ENCODE data around the gene SEC61A2.
"Not testable (repeated sequence)": the region's sequence is repeated elsewhere in the genome, so short reads cannot be mapped to it uniquely, and the experiment has no call there.

SEC61A2 gene

DNA sequence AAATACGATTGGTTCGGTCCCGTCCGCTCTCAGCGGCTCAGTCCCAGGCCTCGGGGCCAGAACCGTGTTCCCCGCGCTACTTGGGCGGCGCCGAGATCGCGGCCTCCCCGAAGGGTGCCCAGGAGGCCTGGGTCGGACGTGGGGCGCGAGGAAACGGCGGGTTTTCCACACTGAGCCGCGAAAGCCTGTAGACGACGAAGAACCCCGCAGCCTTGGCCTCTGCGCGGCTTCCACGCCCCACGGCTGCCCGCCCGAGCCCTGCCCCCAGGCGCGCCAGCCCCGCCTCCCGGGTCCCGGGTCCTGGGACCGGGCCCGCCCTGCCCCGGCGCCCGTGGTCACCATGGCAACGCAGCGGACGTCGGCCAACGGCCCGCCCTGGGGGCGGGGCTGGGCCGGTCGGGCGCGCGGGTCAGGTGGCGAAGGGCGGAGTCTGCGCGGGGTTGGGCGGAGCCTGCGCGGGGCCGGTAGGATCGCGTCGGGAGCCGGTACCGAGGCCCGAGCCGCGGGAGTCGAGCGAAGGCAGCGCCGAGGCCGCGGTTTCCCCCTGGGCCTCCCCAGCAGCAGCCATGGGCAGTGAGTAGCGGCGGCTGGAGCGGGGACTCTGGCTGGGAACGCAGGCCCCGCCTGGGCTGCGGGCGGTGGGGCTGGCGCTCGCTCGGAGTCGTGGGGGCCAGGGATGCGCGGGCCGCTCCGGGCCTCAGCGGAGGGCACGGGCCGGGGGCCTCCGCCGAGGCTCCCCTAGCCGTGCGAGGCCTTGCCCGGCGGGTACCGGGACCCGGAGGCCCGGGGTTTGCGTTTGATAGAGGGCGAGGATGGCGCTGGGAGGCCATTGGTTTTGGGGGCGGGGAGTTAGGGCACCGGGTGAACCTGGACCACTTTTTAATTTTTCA is at the start of gene SEC61A2:
SEC61A2 (plus strand) TSS at position 456 of the 890 bp plus-strand sequence; CDS start at position 567, 111 bp downstream.
- peak; percentile 38 for DNase-seq (ENCODE audit: low read depth)

DNA sequence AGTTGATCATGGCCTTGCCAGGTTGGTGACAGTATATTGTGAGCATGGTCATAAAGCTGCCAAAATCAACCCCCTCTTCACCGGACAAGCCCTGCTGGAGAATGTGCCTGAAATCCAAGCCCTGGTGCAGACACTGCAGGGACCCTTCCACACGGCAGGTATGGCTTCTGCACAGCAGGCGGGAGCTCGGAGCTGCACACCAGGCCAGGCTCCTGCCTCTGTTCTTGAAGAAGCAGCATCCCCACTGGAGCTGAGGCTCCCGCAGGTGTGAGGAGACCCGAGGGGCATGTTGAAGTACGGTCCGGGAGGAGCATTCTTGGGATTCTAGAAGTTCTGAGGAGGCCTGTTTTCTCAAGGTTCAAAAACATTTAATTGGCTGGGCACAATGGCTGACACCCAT is 48.0 kb upstream of the SEC61A2 start:
- no peak for DNase-seq (ENCODE audit: low read depth)

DNA sequence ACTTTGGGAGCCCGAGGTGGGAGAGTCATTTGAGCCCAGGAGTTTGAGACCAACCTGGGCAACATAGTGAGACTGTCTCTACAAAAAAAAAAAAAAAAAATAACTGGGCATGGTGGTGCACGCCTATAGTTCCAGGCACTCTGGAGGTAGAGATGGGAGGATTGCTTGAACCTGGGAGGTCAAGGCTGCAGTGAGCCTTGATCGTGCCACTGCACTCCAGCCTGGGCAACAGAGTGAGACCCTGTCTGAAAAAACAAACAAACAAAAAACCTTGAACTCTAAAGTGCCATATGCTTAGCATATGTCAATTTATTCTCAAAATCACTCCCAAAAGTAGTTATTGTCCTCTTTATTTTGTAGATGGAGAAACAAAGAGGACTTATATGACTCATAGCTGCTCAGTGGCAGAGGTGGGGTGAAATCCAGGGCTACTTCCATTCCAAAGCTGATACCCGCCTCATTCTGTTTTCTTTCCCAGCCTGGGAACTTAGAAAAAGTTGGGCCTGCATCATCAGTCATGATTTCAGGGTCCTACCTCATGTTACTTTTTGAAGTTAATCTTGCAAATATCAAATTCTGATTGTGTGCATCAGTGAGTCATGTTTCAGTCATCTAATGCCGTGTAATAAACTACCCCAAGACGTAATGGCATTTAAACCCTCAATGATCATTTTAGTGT is 47.5 kb upstream of the SEC61A2 start:
- peak; percentile 22 for DNase-seq (ENCODE audit: low read depth)

DNA sequence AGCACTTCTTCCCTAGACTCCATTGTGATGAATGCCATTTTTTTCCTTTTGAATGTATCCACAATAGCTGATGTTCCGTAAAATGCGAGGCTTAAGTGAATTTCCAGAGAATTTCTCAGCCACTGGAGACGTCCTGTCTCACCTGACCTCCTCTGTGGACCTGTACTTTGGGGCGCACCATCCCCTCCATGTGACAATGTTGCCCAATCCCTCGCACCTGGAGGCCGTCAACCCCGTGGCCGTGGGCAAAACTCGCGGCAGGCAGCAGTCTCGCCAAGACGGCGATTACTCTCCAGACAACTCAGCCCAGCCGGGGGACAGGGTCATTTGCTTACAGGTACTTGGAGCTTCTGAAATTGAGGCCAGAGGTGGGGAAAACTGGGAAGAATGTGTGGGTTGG is 40.6 kb upstream of the SEC61A2 start:
- DNase-seq (ENCODE audit: low read depth) = no peak

DNA sequence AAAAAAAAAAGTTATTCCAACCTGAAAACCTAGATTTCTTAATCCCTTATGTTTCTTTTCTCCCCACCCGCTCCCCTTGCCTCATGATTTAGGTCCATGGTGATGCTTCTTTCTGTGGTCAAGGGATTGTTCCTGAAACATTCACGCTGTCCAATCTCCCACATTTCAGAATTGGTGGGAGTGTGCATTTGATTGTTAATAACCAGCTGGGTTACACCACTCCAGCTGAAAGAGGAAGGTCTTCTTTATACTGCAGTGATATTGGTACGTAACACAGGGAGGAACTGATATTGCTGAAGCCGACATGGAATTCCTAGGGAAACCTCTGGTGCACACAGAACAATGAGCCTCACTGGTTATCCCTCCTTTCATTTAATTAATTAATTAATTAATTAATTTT is 38.1 kb upstream of the SEC61A2 start:
- DNase-seq (ENCODE audit: low read depth) = no peak

DNA sequence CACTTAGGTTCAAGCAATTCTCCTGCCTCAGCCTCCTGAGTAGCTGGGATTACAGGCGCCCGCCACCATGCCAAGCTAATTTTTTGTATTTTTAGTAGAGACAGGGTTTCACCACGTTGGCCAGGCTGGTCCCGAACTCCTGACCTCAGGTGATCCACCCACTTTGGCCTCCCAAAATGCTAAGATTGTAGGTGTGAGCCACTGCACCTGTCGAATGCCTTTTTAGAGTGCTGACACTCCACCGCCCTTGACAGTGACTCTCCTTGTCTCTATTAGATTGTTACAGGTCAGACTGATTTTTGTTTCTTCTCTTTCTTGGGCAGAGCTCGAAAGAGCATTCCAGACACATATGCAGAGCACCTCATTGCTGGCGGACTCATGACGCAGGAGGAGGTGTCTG is 32.1 kb upstream of the SEC61A2 start:
- DNase-seq (ENCODE audit: low read depth) = not testable (repeated sequence)

DNA sequence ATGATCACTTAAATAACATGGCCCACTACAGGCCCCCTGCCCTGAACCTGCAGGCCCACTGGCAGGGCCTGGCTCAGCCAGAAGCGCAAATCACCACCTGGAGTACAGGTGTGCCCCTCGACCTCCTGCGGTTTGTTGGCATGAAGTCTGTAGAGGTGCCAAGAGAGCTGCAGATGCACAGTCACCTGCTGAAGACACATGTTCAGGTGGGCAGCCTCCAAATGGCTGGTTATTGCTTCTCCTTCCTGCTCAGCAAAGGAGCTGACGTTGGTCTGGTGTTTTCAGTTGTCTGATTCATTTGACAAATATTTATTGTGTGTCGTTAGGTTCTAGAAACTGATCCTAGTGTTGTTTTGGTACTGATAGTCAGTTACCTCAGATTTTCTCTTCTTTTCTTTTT is 31.7 kb upstream of the SEC61A2 start:
- DNase-seq (ENCODE audit: low read depth) = no peak

DNA sequence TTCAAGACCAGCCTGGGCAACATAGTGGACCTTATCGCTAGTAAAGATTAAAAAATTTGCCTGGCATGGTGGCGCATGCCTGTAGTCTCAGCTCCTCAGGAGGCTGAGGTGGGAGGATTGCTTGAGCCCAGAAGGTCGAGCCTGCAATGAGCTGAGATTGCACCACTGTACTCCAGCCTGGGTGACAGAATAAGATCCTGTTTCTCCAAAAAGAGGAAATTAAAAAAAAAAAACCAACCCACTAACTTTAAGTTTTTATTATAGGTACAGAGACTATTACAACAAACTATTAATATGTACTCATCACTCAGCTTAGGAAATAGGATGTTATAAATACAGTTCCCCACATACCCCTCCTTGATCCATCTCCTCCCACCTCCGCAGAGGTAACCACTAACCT is 30.5 kb upstream of the SEC61A2 start:
- no peak for DNase-seq (ENCODE audit: low read depth)

DNA sequence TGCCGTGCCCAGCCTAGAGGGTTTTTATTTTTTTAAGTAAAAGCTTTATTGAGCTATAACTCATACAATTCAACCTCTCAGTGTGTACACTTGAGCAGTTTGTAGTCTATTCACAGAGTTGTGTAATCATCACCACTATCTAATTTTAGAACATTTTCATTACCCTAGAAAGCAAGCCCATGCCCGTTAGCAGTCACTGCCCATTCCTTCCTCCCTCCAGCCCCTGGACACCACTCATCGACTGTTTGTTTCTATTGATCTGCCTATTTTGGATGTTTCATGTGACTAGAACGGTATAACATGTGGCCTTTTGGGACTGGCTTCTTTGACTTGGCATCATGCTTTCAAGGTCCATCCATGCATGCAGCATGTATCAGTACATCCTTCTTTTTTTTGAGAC is 25.7 kb upstream of the SEC61A2 start:
- no peak for DNase-seq (ENCODE audit: low read depth)

DNA sequence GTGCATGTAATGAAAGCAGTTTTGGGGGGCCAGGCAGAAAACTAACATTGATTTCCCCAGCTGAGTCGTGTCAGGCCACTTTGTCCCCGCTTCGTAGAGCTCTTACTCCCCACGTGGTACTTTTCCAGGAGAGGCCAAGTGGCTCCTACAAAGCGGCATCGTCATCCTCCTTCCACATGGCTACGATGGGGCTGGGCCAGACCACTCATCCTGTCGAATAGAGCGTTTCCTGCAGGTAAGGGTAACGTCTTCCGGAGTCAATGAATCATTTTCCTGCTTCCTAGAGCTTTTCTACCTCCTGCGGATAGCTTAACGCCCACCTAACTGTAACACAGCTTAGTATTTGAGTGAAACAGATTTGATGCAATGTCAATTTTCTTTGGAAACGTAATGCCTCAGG is 21.7 kb upstream of the SEC61A2 start:
- no peak for DNase-seq (ENCODE audit: low read depth)

DNA sequence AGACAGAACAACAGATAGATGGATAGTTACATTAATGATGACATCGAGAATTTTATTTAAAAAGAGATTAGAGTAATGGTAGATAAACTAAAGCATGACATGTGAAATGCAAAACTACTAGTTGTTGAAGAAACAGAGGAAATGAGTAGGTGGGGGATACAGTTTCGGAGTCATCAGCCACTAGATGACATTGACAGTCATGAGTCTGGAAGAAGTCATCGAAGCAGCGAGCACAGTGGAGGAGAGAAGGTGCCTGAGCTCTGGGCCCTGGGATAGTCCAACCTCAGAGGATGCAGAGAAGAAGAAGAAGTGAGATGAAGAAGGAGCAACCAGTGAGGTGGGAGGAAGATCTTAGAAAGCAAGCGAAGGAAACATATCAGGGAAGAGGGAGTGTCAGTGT is 20.2 kb upstream of the SEC61A2 start:
- no peak for DNase-seq (ENCODE audit: low read depth)

DNA sequence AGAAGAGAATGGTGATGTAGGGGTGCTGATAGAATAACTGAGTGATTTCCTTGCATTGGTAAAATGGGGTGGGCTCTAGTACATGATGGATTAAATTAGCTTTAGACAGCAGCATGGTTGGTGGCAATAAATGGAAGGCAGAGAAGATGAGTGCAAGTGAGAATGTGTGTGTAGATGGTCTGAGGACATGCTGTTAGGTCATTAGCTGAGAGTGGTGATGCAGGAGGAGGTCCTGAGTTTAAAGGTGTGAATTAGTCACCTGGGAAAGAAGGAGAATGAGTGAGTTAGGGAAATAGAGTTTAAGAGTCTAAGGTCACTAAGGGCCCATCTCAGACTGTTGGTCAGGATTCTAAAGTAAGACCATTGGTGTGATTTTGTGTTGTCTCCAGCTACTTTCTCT is 17.9 kb upstream of the SEC61A2 start:
- DNase-seq (ENCODE audit: low read depth) = no peak

DNA sequence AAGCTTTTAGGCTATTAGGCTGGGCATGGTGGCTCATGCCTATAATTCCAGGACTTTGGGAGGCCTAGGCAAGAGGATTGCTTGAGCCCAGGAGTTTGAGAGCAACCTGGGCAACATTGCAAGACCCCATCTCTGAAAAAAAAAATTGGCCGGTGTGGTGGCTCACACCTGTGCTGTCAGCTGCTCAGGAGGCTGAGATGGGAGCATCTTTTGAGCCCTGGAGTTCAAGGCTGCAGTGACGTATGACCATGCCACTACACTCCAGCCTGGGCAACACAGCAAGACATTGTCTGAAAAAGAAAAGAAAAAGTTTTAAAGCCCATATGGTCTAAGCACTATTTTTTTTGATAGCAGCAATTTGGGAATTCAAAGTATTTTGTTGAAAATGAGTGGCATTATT is 15.8 kb upstream of the SEC61A2 start:
- DNase-seq (ENCODE audit: low read depth) = no peak

DNA sequence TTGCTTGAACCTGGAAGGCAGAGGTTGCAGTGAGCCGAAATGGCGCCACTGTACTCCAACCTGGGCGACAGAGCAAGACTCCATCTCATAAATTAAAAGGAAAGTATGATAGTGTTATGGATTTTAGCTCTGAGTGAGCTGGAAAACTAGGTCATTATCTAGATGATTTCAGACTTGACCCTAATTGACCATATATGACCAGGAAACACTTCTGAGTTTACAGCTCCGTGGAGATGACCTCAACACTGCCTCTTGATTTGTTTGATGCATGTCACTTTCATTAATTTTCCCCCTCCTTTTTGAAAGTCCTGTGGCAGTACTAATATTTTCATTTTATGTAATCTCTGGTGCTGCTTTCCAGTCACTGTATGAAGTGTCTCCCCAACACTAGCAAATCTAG is 7.8 kb upstream of the SEC61A2 start:
- no peak for DNase-seq (ENCODE audit: low read depth)

DNA sequence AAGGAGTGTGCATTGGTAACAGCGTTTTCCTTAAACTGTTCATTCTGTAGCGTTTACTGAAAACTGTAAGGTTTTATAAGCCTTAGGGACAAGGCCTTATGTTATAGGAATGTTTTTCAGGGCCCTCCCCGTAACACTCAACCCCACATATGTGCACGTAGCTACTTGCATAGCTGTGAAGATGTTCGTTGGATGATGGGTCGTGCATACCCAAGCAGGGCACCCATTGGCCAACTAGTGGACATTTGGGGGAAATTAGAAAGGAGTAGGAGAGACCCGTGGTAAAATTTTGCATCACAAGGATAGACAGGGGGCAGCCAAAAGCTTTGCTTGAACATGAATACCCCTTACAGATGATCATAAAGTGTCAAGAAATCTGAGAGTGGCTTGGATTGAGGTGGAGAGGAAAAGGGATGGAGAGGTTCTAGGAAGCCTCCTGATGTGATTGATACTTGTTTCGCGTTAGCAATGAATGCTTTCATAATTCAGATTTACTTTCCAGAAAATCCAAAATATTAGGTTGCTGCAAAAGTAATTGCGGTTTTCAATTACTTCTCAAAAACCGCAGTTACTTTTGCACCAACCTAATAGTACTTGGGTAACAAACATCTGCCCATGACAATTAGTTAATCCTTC is 878 bp downstream of the SEC61A2 start:
- peak; percentile 32 for DNase-seq (ENCODE audit: low read depth)

DNA sequence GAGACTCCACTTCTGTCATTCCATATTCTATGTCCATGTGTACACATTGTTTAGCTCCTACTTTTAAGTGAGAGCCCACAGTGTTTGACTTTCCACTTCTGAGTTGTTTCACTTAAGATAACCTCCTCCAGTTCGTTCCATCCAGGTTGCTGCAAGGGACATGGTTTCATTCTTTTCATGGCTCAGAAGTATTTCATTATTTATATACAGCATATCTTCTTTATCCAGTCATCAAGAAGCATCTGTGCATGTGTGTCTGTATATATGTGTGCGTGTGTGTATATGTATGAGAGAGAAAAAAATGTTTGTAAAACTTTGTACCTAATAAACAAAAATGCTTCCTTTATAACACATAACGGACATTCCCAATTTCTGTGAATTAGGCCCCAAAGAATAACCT is 6.2 kb downstream of the SEC61A2 start:
- no peak for DNase-seq (ENCODE audit: low read depth)

DNA sequence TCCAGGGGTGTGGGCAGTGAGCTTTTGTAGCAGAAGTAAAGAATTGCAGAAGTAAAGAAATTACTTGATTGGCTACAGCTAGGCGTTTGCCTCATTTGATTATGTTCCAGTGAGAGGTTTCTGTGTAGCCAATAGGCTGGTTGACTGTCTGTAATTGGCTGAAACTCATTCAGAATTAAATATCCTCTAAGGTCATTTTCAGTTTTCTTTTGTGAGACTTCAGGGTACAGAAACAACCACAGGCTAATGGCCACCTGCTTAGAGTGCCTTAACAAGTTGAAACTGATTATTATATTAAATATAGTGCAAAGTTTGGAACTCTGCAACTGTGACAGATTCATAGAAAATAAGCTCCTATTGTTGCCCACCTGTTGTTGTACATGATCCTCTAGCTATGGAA is 10.6 kb downstream of the SEC61A2 start:
- DNase-seq (ENCODE audit: low read depth) = no peak

DNA sequence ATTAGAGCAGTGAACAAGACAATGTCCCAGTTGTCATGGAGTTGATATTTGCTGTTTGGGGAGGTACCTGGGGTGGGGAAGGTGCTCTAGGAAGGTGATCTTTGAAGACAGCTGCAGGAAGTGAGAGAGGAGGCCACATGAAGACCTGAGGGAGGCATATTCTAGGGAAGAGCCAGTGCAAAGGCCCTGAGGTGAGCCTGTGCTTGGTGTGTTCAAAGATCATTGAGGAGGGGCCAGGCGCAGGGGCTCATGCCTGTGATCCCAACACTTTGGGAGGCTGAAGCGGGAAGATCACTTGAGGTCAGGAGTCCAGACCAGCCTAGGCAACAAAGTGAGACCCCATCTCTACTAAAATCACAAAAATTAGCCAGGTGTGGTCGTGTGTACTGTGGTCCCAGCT is 15.1 kb downstream of the SEC61A2 start:
- no peak for DNase-seq (ENCODE audit: low read depth)

DNA sequence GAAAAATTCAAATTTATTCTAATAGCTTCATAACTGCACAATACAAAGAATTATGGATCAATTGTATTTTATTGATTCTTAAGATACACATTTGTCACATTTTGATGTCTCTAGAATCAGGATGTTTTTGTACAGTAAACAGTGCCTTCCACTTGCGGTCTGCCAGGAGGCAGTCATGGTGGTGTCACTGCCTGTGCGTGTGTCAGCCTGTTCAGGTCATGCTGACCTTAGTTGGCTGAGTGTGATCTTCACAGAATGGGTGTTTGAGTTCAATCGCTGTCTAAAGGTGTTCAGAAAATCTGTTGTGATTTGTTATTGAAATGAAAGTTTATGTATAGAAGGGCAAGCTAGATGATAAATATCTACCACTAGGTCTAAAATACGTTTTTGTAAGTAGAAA is 20.7 kb downstream of the SEC61A2 start:
- DNase-seq (ENCODE audit: low read depth) = no peak

DNA sequence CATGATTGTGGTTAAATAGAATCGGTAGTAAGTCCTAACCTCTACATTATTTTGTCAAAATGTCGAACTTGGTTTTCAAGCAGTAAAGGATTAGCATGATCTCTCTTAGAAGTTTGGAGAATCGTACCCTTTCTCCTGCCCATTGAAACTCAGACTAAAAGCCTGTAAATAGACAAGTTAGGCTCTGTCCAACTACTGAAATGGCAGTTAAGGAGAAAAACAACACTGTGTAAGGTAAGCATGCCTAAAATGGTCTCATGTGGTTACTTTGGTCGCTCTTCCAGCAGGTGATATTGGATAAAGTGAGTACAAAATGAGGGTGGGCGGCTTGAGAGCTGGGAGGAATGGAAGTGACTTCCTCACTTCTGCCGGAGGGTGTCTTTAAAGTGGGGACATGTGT is 25.0 kb downstream of the SEC61A2 start:
- no peak for DNase-seq (ENCODE audit: low read depth)

DNA sequence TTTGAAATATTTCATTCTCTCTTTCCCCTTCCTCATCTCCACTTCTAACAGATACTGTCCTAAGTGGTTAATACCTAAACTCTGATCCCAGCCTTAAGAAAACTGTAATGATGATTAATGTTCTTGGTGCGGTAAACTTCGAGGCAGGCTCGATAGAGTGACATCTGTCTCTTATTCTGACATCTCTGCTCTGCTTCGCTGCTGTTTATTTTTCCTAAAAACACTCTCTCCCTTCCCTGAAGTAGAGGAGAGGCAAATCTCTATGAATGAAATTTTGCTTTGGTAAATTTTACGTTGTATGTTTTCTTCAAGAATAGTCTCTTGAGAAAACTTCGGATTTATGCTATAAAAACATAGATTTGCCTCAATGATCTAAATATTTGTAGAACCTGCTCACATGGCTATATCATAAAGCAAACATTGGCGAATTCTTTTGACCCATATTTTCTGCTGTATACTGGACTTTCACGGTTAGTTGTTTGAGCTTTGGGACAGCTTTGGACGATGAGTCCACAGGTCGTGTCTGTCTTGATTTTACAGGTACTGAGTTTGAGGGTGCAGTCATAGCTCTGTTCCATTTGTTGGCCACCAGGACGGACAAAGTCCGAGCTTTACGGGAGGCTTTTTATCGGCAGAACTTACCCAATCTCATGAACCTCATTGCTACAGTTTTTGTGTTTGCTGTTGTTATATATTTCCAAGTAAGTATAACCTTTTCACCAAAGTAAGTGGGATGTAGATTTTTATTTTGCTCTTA is 27.1 kb downstream of the SEC61A2 start:
- no peak for DNase-seq (ENCODE audit: low read depth)

DNA sequence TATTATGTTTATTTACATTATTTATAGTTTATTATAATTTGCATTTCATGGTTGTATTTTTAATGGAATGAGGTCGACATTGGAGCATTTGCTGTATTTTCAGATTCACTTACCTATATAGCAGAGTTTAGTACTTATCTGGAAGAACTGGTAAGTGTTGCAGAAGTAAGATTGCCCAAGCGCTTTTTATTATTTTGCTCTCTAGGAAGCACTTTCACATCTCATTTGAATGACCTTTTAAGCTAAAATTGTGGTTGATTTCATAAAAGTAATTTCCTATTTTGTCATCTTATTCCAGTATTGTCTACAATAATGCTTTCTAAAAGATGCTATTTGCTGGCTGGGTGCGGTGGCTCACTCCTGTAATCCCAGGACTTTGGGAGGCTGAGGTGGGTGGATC is 28.6 kb downstream of the SEC61A2 start:
- no peak for DNase-seq (ENCODE audit: low read depth)
